HG02943 (cell line): Measurements from ENCODE around the gene ABCG5.
A peak's percentile ranks its signal among the peaks of the same experiment; 100 is the strongest.

Experiments
- ATAC-seq: cut with Tn5 transposase; IDR thresholded peaks from one replicate; pipeline ENCODE4 v1.9.1; 2021; ENCODE audit warnings: mild to moderate bottlenecking, low read depth, moderate library complexity; ENCODE audit not compliant: unreplicated experiment

The ABCG5 gene

GRCh38 chr2:43812006-43812405 is 26.6 kb downstream of the ABCG5 start:
- ATAC-seq: no peak

- no peak for ATAC-seq
Observed at GRCh38 chr2:43810888-43811287, 27.8 kb downstream of the ABCG5 start.

- no peak for ATAC-seq
Observed at GRCh38 chr2:43810452-43810851, 28.2 kb downstream of the ABCG5 start.

GRCh38 chr2:43806719-43807031 is 32.0 kb downstream of the ABCG5 start:
- no peak for ATAC-seq

GRCh38 chr2:43803113-43803512 is 35.5 kb downstream of the ABCG5 start:
- ATAC-seq: no peak

GRCh38 chr2:43802135-43802534 is 36.5 kb downstream of the ABCG5 start:
- ATAC-seq: no peak

GRCh38 chr2:43800894-43801293 is 37.7 kb downstream of the ABCG5 start:
- ATAC-seq: no peak

GRCh38 chr2:43798300-43798699 is 40.3 kb downstream of the ABCG5 start:
- no peak for ATAC-seq

- no peak for ATAC-seq
Observed at GRCh38 chr2:43796206-43796605, 42.4 kb downstream of the ABCG5 start.

- no peak for ATAC-seq
Observed at GRCh38 chr2:43794956-43795355, 43.7 kb downstream of the ABCG5 start.

GRCh38 chr2:43792653-43793052 is 46.0 kb downstream of the ABCG5 start:
- no peak for ATAC-seq

- ATAC-seq: no peak
Observed at GRCh38 chr2:43791035-43791765, 47.4 kb downstream of the ABCG5 start.

- no peak for ATAC-seq
Observed at GRCh38 chr2:43790147-43790546, 48.5 kb downstream of the ABCG5 start.

- ATAC-seq: no peak
Observed at GRCh38 chr2:43788646-43789045, 50.0 kb downstream of the ABCG5 start.

- no peak for ATAC-seq
Observed at GRCh38 chr2:43787895-43788294, 50.7 kb downstream of the ABCG5 start.

- no peak for ATAC-seq
Observed at GRCh38 chr2:43778233-43778632, 60.4 kb downstream of the ABCG5 start.

GRCh38 chr2:43777306-43777926 is 61.2 kb downstream of the ABCG5 start:
- ATAC-seq: no peak

GRCh38 chr2:43776324-43776723 is 62.3 kb downstream of the ABCG5 start:
- ATAC-seq: no peak

GRCh38 chr2:43774617-43775016 is 64.0 kb downstream of the ABCG5 start:
- ATAC-seq: no peak

- peak; percentile 99 for ATAC-seq
Observed at GRCh38 chr2:43773876-43774613, 64.6 kb downstream of the ABCG5 start, which contains the start of gene DYNC2LI1. DYNC2LI1 (plus strand) TSS chr2:43774039; CDS start chr2:43774139, 100 bp downstream.

GRCh38 chr2:43766006-43766405 is 72.6 kb downstream of the ABCG5 start:
- ATAC-seq: no peak
